ENCODE results near the gene ALG14. TPM values are rescaled to one million over a fixed set of nuclear protein-coding genes. Genes with fewer than 3 reads are reported as not detected.
"Not testable (repeated sequence)": the region's sequence is repeated elsewhere in the genome, so short reads cannot be mapped to it uniquely, and the experiment has no call there.

The ALG14 gene
- total RNA-seq, 2 donors from 2014 or later = 3.7 to 9.1 TPM

GRCh38 chr1:94961988-94962387 lies 110.8 kb downstream of the ALG14 start:
- DNase-seq (ENCODE audit: low spot score in 2 of 2) = no peak
- Mint-ChIP-seq H3K9me3 (no peaks in the 10 kb centered on the region), H3K36me3 (no peaks in the 10 kb centered on the region), H3K27ac (peak overlapping the region; percentile 91 to 96)
- no peak for ATAC-seq

- H3K27ac Mint-ChIP-seq = peak overlapping the region in 1 of 2 donors; percentile 91
- ATAC-seq (no peak), DNase-seq (ENCODE audit: low spot score in 2 of 2) (no peak)
Measured at GRCh38 chr1:94961582-94961981, 111.2 kb downstream of the ALG14 start.

GRCh38 chr1:94958081-94958480 lies 114.7 kb downstream of the ALG14 start:
- H3K9me3 Mint-ChIP-seq = no peaks in the 10 kb centered on the region
- no peaks in the 10 kb centered on the region for H3K36me3 Mint-ChIP-seq
- ATAC-seq (no peak), DNase-seq (ENCODE audit: low spot score in 2 of 2) (no peak)
- H3K27ac Mint-ChIP-seq = no peak overlapping the region

More at GRCh38 chr1:94961582-94961981, 111.2 kb downstream of the ALG14 start:
- Mint-ChIP-seq H3K9me3 (no peaks in the 10 kb centered on the region), H3K36me3 (no peaks in the 10 kb centered on the region)

- ATAC-seq (no peak), DNase-seq (ENCODE audit: low spot score in 2 of 2) (no peak)
- Mint-ChIP-seq H3K27ac (no peak overlapping the region), H3K9me3 (no peaks in the 10 kb centered on the region), H3K36me3 (no peaks in the 10 kb centered on the region)
Measured at GRCh38 chr1:94955767-94956632, 116.8 kb downstream of the ALG14 start.

- Mint-ChIP-seq H3K9me3 (no peaks in the 10 kb centered on the region), H3K27ac (no peak overlapping the region), H3K36me3 (no peaks in the 10 kb centered on the region)
- DNase-seq (ENCODE audit: low spot score in 2 of 2) (no peak), ATAC-seq (no peak)
Measured at GRCh38 chr1:94954263-94955220, 118.2 kb downstream of the ALG14 start.

GRCh38 chr1:94953746-94954145 lies 119.0 kb downstream of the ALG14 start:
- DNase-seq (ENCODE audit: low spot score in 2 of 2) (no peak), ATAC-seq (no peak)
- Mint-ChIP-seq H3K27ac (no peak overlapping the region), H3K36me3 (no peaks in the 10 kb centered on the region), H3K9me3 (no peaks in the 10 kb centered on the region)

GRCh38 chr1:94953107-94953506 lies 119.6 kb downstream of the ALG14 start:
- no peak overlapping the region for H3K27ac Mint-ChIP-seq
- no peak for ATAC-seq
- H3K9me3 Mint-ChIP-seq = no peaks in the 10 kb centered on the region
- no peak for DNase-seq (ENCODE audit: low spot score in 2 of 2)
- no peaks in the 10 kb centered on the region for H3K36me3 Mint-ChIP-seq

GRCh38 chr1:94952539-94952938 lies 120.2 kb downstream of the ALG14 start:
- H3K36me3 Mint-ChIP-seq = no peaks in the 10 kb centered on the region
- H3K9me3 Mint-ChIP-seq = no peaks in the 10 kb centered on the region
- H3K27ac Mint-ChIP-seq = no peak overlapping the region
- DNase-seq (ENCODE audit: low spot score in 2 of 2) (no peak), ATAC-seq (no peak)

GRCh38 chr1:94951509-94952208 lies 121.1 kb downstream of the ALG14 start:
- H3K27ac Mint-ChIP-seq = no peak overlapping the region
- H3K9me3 Mint-ChIP-seq = no peaks in the 10 kb centered on the region
- no peaks in the 10 kb centered on the region for H3K36me3 Mint-ChIP-seq
- DNase-seq (ENCODE audit: low spot score in 2 of 2) = no peak
- no peak for ATAC-seq

- DNase-seq (ENCODE audit: low spot score in 2 of 2) = no peak
- no peak for ATAC-seq
- H3K36me3 Mint-ChIP-seq = no peaks in the 10 kb centered on the region
- H3K9me3 Mint-ChIP-seq = no peaks in the 10 kb centered on the region
- no peak overlapping the region for H3K27ac Mint-ChIP-seq
Measured at GRCh38 chr1:94951046-94951445, 121.7 kb downstream of the ALG14 start.

GRCh38 chr1:94949681-94950661 lies 122.8 kb downstream of the ALG14 start:
- no peak for ATAC-seq
- DNase-seq (ENCODE audit: low spot score in 2 of 2) = no peak
- Mint-ChIP-seq H3K36me3 (no peaks in the 10 kb centered on the region), H3K9me3 (no peaks in the 10 kb centered on the region), H3K27ac (no peak overlapping the region)

- Mint-ChIP-seq H3K27ac (no peak overlapping the region), H3K36me3 (no peaks in the 10 kb centered on the region), H3K9me3 (no peaks in the 10 kb centered on the region)
- no peak for DNase-seq (ENCODE audit: low spot score in 2 of 2)
- no peak for ATAC-seq
Measured at GRCh38 chr1:94947437-94947836, 125.3 kb downstream of the ALG14 start.

GRCh38 chr1:94946886-94947285 lies 125.9 kb downstream of the ALG14 start:
- ATAC-seq (no peak), DNase-seq (ENCODE audit: low spot score in 2 of 2) (no peak)
- Mint-ChIP-seq H3K9me3 (no peaks in the 10 kb centered on the region), H3K27ac (no peak overlapping the region), H3K36me3 (no peaks in the 10 kb centered on the region)

- Mint-ChIP-seq H3K9me3 (no peaks in the 10 kb centered on the region), H3K36me3 (no peaks in the 10 kb centered on the region), H3K27ac (no peak overlapping the region)
- ATAC-seq = no peak
- no peak for DNase-seq (ENCODE audit: low spot score in 2 of 2)
Measured at GRCh38 chr1:94942171-94943128, 130.3 kb downstream of the ALG14 start.

- H3K9me3 Mint-ChIP-seq; ATAC-seq; DNase-seq (ENCODE audit: low spot score in 2 of 2); H3K27ac Mint-ChIP-seq; H3K36me3 Mint-ChIP-seq: not testable (repeated sequence)
Measured at GRCh38 chr1:94941480-94941879, 131.3 kb downstream of the ALG14 start.
